ENCODE data around the gene ZFP36L2.
"Not testable (repeated sequence)": the region's sequence is repeated elsewhere in the genome, so short reads cannot be mapped to it uniquely, and the experiment has no call there.

Gene ZFP36L2

DNA sequence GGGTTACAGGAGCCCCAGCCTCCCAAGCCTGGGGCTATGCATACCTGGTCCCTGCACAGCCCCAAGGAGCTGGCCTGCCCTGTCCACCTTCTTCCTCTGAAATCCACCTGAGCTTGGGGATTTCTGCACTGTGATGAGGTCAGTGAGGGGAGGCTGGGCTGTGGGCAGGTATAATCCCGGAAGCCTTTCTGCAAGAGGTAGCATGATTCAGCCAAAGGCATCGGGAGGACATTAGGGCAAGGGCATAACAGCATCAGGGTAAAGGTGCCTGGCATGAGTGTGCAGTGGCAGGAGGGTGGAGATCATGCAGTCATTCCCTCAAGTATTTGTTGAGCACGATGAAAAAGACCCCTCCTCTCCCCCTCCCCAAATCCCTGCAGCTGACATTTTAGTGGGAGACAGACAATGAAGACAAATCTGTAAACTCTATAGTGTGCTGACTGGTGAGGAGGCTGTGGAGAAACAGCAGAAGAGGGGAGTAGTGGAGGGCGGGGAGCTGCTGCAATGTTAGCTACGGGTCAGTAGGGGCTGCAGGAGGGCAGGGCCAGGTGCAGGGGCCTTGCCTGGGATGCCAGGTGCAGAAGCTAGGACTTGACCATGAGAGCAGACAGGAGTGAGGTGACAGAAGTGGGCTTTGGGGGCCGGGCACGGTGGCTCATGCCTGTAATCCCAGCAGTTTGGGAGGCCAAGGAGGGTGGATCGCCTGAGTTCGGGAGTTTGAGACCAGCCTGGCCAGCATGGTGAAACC, 18.7 kb downstream of the ZFP36L2 start:
- no peak for DNase-seq (ENCODE audit: low read depth)

GRCh38 chr2:43206602-43207001, 19.8 kb downstream of the ZFP36L2 start:
- DNase-seq (ENCODE audit: low read depth), result no peak

GRCh38 chr2:43203373-43203772, 23.0 kb downstream of the ZFP36L2 start:
- no peak for DNase-seq (ENCODE audit: low read depth)

GRCh38 chr2:43202289-43202688, 24.1 kb downstream of the ZFP36L2 start:
- DNase-seq (ENCODE audit: low read depth), result no peak

DNA sequence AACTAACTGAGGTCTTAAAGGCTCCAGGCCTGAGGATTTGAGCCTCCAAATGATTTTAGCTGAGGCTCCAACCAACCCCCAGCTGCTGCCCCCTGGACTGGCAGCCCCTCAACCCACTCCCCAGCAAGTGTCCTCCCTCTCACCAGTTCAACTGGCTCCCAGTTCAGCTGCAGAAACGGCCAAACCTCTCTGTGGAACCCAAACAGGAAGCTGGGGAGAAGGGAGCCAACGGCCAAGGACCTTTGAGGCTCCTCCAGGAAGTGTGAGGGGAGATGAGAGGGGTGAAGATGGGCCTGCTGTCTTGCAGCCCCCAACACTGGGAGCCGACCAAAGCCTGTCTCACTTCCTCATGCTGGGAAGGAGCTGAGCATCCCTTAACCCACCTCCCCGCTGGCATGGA, 24.9 kb downstream of the ZFP36L2 start:
- no peak for DNase-seq (ENCODE audit: low read depth)

DNA sequence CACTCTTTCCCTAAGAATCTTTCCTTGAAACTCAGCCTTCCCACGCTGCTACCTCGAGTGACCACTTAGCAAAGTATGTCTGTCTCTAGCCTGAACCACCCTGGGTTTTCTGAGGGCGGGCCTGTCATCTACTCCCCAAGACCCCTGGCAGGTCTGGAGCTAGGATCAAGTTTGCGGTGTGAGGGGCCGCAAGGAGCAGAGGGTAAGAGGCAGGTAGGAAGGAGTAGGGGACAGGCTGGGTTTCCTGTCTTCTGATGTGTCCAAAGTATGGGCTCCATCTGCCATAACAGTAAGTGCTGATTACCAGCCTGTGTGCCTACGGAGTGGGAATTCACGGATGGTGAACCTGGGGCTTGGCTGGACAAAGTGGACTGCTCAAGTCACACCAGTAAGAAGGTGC, 25.4 kb downstream of the ZFP36L2 start:
- no peak for DNase-seq (ENCODE audit: low read depth)

DNA sequence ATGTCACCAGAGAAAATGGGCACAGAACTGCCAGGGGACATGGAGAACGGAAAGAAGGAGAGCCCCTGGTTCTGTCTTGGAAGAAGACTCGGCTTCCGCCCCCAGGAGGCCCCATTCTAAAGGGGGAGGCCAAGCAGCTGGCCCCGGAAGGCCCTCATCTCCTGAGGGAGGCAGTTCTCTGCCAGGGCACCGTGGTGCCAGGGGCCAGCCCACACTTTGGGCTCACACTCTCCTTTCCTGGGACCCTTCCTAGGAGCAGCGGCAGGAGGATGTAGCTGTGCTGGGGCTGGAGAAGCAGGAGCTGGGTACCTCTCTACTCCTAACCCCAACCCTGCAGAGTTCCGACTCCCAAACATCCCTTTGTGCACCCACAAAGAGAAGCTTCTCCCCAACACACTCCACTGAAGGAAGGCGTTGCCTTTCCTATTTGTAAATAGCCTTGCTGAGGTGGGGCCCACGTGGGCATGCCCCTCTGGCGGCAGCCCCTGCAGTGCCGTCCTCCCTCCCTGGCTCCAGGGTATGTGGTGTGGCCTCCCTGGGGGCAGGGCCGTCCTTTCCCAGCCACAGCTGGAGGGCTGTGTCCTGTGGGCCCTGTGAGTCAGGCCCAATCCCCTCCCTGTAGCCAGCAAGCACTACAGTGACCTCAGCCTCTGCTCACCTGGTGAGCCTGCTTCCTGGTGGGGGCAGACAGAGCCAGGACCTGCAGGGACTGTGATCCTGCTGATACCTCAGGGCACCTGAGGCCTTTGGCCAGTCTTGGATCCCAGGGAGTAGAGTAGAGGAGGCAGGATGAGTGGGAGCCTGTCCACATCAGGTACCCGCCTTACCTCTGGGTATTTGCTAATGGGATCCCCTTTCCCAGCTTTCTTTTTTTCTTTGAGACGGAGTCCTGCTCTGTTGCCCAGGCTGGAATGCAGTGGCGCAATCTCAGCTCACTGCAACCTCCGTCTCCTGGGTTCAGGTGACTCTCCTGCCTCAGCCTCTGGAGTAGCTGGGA, 26.6 kb downstream of the ZFP36L2 start:
- DNase-seq (ENCODE audit: low read depth), result no peak

DNA sequence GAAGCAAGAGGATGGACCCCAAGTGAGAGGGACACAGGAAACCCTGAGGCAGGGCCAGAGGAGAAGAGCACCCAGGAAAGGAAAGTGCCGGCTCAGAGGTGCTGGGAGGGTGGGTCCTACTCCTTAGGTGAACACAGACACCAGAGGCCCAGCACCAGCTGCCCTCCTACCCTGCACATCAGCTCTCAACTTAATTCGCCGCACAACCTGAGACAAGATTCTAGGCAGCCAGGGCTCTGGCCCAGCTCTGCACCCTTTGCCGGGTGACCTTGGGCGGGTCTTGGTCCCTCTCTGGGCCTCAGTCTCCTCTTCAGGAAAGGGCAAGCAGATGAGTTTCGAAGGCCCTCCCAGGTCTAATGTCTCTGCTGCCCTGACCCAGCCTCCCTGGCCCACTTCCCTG, 28.1 kb downstream of the ZFP36L2 start:
- DNase-seq (ENCODE audit: low read depth), result no peak

- no peak for DNase-seq (ENCODE audit: low read depth)
These were observed 28.9 kb downstream of the ZFP36L2 start for GRCh38 chr2:43197588-43197896.

DNA sequence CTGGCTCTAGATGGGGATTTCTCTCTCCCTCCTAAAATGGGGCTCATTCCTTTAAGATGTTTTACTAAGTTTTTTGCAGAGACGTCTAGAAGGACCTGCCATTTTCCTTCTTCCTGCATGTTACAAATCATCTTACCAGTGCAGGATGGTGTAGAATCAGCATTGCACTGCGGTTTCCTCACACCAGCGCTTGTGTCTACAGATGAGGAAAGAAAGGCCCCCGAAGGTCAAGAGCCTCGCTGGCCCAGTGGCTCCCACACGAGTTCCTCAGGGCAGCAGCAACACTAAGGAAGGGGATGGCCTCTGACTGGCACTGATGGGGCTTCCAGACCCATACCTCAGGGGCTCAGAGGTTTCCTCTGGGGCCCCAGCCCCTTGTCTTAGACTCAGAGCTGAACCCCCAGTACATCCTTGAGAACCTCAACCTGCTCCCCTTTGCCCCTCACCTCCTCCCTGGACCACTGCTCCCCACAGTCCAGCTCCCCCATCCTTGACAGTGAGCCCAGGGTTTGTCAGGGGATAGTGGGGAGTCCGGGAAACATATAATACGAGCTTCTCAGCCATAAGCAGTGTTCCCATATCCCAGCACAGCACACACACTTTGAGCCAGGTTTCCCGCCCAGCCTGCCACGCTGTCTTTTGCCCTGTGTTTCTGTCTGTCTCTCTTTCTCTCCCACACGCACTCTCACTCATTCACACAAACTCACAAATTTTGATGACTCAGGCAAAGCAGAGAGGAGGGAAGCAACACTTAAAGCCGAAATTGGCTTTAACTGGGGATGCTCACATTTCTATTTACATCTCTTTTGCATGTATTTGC, 29.4 kb downstream of the ZFP36L2 start:
- DNase-seq (ENCODE audit: low read depth), result no peak

DNA sequence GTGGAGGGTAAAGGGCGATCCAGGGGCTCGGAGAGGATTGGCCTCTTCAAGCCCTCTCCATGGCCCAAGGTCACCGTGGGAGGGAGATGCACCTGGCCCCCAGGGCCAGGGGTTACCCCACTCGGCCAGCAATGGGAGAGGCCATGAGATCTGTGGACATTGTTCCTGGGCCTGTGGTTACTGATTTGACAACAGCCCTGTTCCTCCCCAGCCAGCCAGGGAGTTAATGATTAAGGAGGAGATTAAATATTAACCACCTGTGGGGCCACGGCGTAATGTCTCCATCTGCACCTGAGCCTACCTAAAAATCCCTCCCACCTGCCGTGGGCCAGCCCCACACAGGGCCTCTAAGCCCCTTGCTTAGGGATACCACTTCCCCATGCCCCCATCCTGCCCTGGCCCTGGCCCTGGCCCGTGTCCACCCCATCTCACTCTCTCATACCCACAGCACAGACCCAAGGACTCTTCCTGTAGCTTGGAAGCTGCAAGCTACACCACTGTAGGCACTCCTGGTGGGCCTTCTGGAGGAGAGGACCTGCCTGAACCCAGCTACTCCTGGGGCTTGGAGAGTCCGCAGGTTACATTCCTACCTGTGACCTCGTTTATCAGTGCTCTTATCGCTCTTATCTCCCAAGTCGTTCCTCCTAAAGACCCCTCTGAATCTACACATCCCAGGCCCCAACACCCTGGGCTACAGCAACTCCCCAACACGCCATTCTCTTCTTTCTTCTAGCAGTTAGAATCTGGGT, 32.1 kb downstream of the ZFP36L2 start:
- DNase-seq (ENCODE audit: low read depth), result no peak

DNA sequence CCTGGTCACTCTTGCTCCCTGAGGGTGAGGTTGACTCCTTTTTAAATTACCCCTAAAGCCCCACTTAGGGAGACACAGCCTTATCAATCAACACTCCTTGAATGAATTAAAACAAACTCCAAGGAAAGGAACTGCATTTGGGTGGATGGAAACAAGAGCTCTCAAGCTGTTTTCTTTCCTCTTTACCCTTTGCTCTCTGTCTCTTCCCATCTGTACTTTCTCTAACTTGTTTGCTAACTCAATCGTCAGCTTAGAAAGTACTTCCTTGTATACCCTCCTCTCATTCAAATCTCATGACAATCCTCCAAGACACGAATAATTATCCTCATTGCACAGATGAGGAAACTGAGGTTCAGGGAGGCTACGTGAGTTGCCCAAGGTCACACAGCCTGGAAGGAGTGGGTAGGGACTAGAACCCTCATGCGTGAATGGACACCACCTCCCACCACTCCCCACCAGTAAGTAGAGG, 32.7 kb downstream of the ZFP36L2 start:
- DNase-seq (ENCODE audit: low read depth), result no peak

- no peak for DNase-seq (ENCODE audit: low read depth)
These were observed 33.4 kb downstream of the ZFP36L2 start for GRCh38 chr2:43192744-43193651.

DNA sequence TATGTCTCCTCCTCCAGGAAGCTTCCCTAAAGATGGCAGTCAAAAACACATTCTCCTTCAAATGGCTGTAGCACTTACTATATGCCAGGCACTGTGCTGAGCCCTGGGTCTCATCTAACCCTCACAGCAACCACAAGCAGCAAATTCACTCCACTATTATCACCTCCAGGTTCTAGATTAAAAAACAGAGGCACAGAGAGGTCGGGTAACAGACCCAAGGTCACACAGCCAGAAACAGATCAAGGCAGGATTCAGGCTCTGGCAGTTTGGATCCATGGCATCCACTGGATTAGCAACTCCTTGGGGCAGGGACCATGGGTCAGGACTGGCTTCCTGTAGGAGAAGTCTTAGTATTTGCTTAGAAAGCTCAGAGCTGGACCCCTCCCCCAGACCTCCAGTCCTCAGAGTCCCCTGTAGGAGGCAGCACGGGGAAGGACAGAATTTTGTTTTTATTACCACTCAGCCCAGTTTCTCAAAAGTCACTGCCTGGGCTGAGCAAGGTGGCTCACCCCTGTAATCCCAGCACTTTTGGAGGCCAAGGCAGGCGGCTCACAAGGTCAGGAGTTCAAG, 34.4 kb downstream of the ZFP36L2 start:
- DNase-seq (ENCODE audit: low read depth), result no peak

DNA sequence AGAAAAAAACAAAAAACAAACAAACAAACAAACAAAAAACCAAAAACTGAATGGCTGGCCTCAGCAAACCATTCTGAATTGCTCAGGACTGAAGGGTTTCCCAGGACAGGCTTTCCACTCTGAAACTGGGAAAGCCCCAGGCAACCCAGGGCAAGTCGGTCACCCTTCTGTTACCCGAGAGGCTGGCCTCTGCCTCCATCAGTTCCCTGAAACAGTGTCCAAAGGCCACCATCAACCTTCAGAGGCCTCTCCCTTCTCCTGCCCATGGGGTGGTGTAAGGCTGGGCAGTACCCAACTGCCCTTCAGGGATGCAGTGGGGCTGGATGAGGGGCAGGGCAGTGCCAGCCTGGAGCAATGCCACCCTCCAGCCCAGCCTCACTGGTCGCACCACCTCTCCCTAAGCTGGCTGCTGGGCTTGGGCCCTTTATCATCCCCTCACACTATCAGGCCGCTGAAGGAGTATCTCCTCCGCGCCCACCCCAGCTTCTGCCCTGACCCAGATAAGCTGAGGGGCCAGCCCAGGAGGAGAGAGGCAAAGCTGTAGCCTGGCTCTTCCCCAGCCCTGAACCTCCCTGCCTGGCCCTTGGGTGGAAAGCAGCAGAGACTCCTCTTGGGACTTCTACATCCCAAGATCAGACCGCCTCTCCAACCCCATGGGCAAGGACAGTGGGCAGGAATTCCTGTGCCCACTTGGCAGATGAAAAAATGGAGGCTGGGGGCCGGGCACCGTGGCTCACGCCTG, 35.9 kb downstream of the ZFP36L2 start:
- DNase-seq (ENCODE audit: low read depth), result no peak

- DNase-seq (ENCODE audit: low read depth), result not testable (repeated sequence)
These were observed 36.5 kb downstream of the ZFP36L2 start for GRCh38 chr2:43189861-43190260.

GRCh38 chr2:43188561-43189386, 37.6 kb downstream of the ZFP36L2 start:
- no peak for DNase-seq (ENCODE audit: low read depth)

DNA sequence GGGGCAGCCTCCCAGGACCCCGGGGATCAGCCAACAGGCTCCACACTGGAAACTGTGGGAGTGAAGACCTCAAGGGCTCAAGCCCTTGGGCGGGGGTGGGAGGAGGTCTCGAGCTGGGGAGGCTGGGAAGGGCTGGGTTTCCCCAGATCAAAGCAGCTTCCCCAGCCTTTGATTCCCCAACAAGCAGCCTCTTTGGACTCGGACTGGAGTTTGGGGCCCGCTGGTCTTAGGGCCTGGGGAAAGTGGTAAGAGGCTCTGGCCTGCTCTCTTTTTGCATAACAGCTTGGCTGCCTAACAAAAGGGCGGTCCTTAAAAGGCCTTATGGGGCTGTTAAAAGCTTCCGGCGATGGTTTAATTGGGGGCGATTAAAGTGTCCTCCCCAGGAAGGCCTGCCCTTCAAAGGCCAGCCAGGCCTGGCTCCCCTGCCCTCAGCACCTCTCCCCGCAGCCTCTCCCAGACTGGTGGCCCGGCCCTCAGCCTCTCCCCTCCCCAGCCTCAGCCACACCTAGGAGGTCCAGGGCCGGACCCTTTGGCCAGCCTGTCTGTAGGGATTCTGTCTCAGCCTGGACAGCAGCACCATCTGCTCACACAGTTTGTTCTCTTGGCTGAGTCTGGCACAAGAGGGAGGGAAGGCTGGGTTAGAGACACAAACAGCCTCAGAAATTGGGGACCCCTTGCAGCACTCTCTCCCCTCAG, 39.6 kb downstream of the ZFP36L2 start:
- DNase-seq (ENCODE audit: low read depth), result no peak

Measured in activated T-cell treated with anti-CD3 and anti-CD28 coated beads for 1 hour (primary cell).